ENCODE measurements around the gene LINC01488.

- TF ChIP-seq CTCF (conservative IDR thresholded peaks at IDR 0.05): no peak
- no peak for TF ChIP-seq ZFX (IDR thresholded peaks at IDR 0.05)
Measured at GRCh38 chr11:69523453-69523852, 42.0 kb downstream of the LINC01488 start.
